Ovary (tissue), 3 donors: ENCODE data around the gene POLA1.

Experiments used
- CTCF ChIP-seq, 3 donors: fragments of 450-650 bp in 2 of 3; fragments of 200-600 bp in 1 of 3; IDR thresholded peaks; one replicate each; pipeline versions ENCODE4 v1.5.1 to v1.8.0; 2016 to 2022; ENCODE audit warnings: antibody characterized with exemption in 3 of 3, mild to moderate bottlenecking in 1 of 3
- EP300 ChIP-seq: sonication (generic); formaldehyde crosslinking; IDR thresholded peaks from one replicate; pipeline ENCODE4 v1.6.1; 2017; ENCODE audit warnings: antibody characterized with exemption
- POLR2A ChIP-seq: fragments of 450-650 bp; IDR thresholded peaks from one replicate; pipeline ENCODE4 v1.6.1; 2017; ENCODE audit warnings: antibody characterized with exemption, mild to moderate bottlenecking, moderate library complexity
- donor health status: DM: no; HTN: no; CAD: no.

GRCh38 chrX:25010784-25011588 is 317.3 kb downstream of the POLA1 start:
- TF ChIP-seq CTCF (IDR thresholded peaks at IDR 0.05): no peak
- TF ChIP-seq EP300: no peak
- no peak for TF ChIP-seq POLR2A
